H1 (cell line): Measurements from ENCODE around the gene PLEKHS1.

Source experiments
- CHD2 ChIP-seq: IDR thresholded peaks from 2 replicates; pipeline ENCODE4 v1.6.1; 2012; ENCODE audit warnings: low read length, improper control_type of control experiment
- JUND ChIP-seq: IDR thresholded peaks from 2 replicates; pipeline ENCODE4 v1.6.1; 2011; ENCODE audit warnings: mild to moderate bottlenecking, improper control_type of control experiment, low read length
- USF2 ChIP-seq: IDR thresholded peaks from 2 replicates; pipeline ENCODE4 v1.6.1; 2011; ENCODE audit warnings: low read length, improper control_type of control experiment
- TF ChIP-seq, protein P1 (sequence below), 3 experiments: IDR thresholded peaks; 1 replicate in 2 of 3; 2 replicates in 1 of 3; pipeline versions ENCODE4 v1.5.1 to v1.6.1; 2011; ENCODE audit warnings: low read length in 3 of 3, mild to moderate bottlenecking in 3 of 3, inconsistent platforms in 2 of 3, low read depth in 1 of 3, moderate library complexity in 1 of 3; ENCODE audit not compliant: insufficient read depth in 1 of 3; ENCODE audit errors: control extremely low read depth in 1 of 3
- TF ChIP-seq, protein P2 (sequence below): IDR thresholded peaks from 2 replicates; pipeline ENCODE4 v1.6.1; 2012; ENCODE audit warnings: low read length, inconsistent platforms

- no peak for TF ChIP-seq CHD2
- TF ChIP-seq JUND: no peak
- TF ChIP-seq, protein P1, sequence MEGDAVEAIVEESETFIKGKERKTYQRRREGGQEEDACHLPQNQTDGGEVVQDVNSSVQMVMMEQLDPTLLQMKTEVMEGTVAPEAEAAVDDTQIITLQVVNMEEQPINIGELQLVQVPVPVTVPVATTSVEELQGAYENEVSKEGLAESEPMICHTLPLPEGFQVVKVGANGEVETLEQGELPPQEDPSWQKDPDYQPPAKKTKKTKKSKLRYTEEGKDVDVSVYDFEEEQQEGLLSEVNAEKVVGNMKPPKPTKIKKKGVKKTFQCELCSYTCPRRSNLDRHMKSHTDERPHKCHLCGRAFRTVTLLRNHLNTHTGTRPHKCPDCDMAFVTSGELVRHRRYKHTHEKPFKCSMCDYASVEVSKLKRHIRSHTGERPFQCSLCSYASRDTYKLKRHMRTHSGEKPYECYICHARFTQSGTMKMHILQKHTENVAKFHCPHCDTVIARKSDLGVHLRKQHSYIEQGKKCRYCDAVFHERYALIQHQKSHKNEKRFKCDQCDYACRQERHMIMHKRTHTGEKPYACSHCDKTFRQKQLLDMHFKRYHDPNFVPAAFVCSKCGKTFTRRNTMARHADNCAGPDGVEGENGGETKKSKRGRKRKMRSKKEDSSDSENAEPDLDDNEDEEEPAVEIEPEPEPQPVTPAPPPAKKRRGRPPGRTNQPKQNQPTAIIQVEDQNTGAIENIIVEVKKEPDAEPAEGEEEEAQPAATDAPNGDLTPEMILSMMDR (IDR thresholded peaks at IDR 0.05; ENCODE audit: control extremely low read depth in 1 of 3, insufficient read depth in 1 of 3, low read depth in 1 of 3, low read length in 3 of 3): no peak
- TF ChIP-seq USF2: no peak
- TF ChIP-seq, protein P2, sequence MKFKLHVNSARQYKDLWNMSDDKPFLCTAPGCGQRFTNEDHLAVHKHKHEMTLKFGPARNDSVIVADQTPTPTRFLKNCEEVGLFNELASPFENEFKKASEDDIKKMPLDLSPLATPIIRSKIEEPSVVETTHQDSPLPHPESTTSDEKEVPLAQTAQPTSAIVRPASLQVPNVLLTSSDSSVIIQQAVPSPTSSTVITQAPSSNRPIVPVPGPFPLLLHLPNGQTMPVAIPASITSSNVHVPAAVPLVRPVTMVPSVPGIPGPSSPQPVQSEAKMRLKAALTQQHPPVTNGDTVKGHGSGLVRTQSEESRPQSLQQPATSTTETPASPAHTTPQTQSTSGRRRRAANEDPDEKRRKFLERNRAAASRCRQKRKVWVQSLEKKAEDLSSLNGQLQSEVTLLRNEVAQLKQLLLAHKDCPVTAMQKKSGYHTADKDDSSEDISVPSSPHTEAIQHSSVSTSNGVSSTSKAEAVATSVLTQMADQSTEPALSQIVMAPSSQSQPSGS: no peak
Observed at GRCh38 chr10:113753020-113753692, 1.7 kb downstream of the PLEKHS1 start.
